Natural killer cell (primary cell): ENCODE results near the gene RIMBP2. TPM values are rescaled to one million over a fixed set of nuclear protein-coding genes. Genes with fewer than 3 reads are reported as not detected.

Experiments
- ATAC-seq, 3 donors: fragments of 150-1000 bp in 2 of 3; fragments of 200-7000 bp in 1 of 3; cut with Tn5 transposase; 1 replicate in 1 of 3; 2 replicates in 2 of 3; pipeline ENCODE4 v1.10.0; 2021; ENCODE audit warnings: mild to moderate bottlenecking in 2 of 3, moderate library complexity in 2 of 3
- DNase-seq, 2 donors: peaks; one replicate each; pipeline versions ENCODE4 v3.0.0 to v3.0.0-alpha.2; 2013 to 2021; ENCODE audit warnings: mixed read lengths in 1 of 2
- H3K27ac ChIP-seq: one replicate; pipeline ENCODE4 v1.5.1; 2013; ENCODE audit warnings: mild to moderate bottlenecking, low read length
- H3K27me3 ChIP-seq: one replicate; pipeline ENCODE4 v1.6.1; 2013; ENCODE audit warnings: low read length; ENCODE audit not compliant: control insufficient read depth, insufficient read depth
- H3K36me3 ChIP-seq: one replicate; pipeline ENCODE4 v1.6.1; 2013; ENCODE audit warnings: low read length; ENCODE audit not compliant: control insufficient read depth, insufficient read depth
- H3K4me1 ChIP-seq: one replicate; pipeline ENCODE4 v1.6.1; 2013; ENCODE audit warnings: low read length; ENCODE audit not compliant: control insufficient read depth, insufficient read depth
- H3K4me3 ChIP-seq: one replicate; pipeline ENCODE4 v1.5.1; 2013; ENCODE audit warnings: low read length
- H3K9me3 ChIP-seq: one replicate; pipeline ENCODE4 v1.6.1; 2013; ENCODE audit warnings: low read length; ENCODE audit not compliant: control insufficient read depth, insufficient read depth
- H3K27ac Mint-ChIP-seq, 2 donors: one replicate each; pipeline ENCODE4 v1.8.0; 2022; ENCODE audit warnings: mild to moderate bottlenecking in 2 of 2, mixed read lengths in 2 of 2, moderate library complexity in 1 of 2
- H3K27me3 Mint-ChIP-seq, 2 donors: one replicate each; pipeline ENCODE4 v1.8.0; 2022; ENCODE audit warnings: low read depth in 2 of 2, mixed read lengths in 2 of 2
- H3K36me3 Mint-ChIP-seq: one replicate; pipeline ENCODE4 v1.8.0; 2022; ENCODE audit warnings: mixed read lengths
- H3K4me1 Mint-ChIP-seq, 2 donors: one replicate each; pipeline ENCODE4 v1.8.0; 2022; ENCODE audit warnings: mixed read lengths in 2 of 2
- H3K4me3 Mint-ChIP-seq: one replicate; pipeline ENCODE4 v1.8.0; 2022; ENCODE audit warnings: mild to moderate bottlenecking, moderate library complexity, mixed read lengths
- H3K9me3 Mint-ChIP-seq, 2 donors: one replicate each; pipeline ENCODE4 v1.8.0; 2022; ENCODE audit warnings: mixed read lengths in 2 of 2
- WGBS: methylation state at CpG from one replicate; pipeline ENCODE4 v1.1.7; 2013; ENCODE audit warnings: missing lambda C conversion rate; ENCODE audit not compliant: insufficient coverage; 5-methylcytosine and 5-hydroxymethylcytosine counted together
- intact Hi-C: fragments of 100-400 bp; cut with micrococcal nuclease; formaldehyde crosslinking; loops from one replicate; pipeline ENCODE4 v1.14.2; 2022
- total RNA-seq, 4 donors: library from RNA; stranded (reverse); fragments of 120-200 nt in 1 of 4; gene quantifications; one replicate each; pipeline versions ENCODE4 v1.2.3 to v1.2.4, GENCODE V29; 2013 to 2022
- TF ChIP-seq, protein P1 (sequence below): fragments of 200-600 bp; IDR thresholded peaks from one replicate; pipeline ENCODE4 v1.8.0; 2022; ENCODE audit warnings: antibody characterized with exemption

The RIMBP2 gene
- total RNA-seq, 3 donors from 2014 or later (not counting 1 experiment from before 2014, with no cell fraction given): not detected

- H3K36me3 ChIP-seq: no peaks in the 10 kb centered on the region
- DNase-seq: no peak
- Mint-ChIP-seq H3K4me3 (no peak overlapping the region), H3K9me3 (no peaks in the 10 kb centered on the region), H3K4me1 (no peaks in the 10 kb centered on the region), H3K36me3 (no peaks in the 10 kb centered on the region), H3K27me3 (no peaks in the 10 kb centered on the region), H3K27ac (no peak overlapping the region)
- H3K27me3 ChIP-seq: no peaks in the 10 kb centered on the region
- H3K4me3 ChIP-seq: no peak overlapping the region
- ATAC-seq: no peak
- no peaks in the 10 kb centered on the region for H3K4me1 ChIP-seq
- H3K9me3 ChIP-seq: peaks cover 2% of the 10 kb centered on the region
- intact Hi-C loops: no loop called here
- no peak overlapping the region for H3K27ac ChIP-seq
- WGBS: 88% methylated on average over 3 of the region's 6 CpGs
- TF ChIP-seq, protein P1, sequence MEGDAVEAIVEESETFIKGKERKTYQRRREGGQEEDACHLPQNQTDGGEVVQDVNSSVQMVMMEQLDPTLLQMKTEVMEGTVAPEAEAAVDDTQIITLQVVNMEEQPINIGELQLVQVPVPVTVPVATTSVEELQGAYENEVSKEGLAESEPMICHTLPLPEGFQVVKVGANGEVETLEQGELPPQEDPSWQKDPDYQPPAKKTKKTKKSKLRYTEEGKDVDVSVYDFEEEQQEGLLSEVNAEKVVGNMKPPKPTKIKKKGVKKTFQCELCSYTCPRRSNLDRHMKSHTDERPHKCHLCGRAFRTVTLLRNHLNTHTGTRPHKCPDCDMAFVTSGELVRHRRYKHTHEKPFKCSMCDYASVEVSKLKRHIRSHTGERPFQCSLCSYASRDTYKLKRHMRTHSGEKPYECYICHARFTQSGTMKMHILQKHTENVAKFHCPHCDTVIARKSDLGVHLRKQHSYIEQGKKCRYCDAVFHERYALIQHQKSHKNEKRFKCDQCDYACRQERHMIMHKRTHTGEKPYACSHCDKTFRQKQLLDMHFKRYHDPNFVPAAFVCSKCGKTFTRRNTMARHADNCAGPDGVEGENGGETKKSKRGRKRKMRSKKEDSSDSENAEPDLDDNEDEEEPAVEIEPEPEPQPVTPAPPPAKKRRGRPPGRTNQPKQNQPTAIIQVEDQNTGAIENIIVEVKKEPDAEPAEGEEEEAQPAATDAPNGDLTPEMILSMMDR: no peak
These were observed 138.7 kb downstream of the RIMBP2 start for GRCh38 chr12:130577351-130577750.

DNA sequence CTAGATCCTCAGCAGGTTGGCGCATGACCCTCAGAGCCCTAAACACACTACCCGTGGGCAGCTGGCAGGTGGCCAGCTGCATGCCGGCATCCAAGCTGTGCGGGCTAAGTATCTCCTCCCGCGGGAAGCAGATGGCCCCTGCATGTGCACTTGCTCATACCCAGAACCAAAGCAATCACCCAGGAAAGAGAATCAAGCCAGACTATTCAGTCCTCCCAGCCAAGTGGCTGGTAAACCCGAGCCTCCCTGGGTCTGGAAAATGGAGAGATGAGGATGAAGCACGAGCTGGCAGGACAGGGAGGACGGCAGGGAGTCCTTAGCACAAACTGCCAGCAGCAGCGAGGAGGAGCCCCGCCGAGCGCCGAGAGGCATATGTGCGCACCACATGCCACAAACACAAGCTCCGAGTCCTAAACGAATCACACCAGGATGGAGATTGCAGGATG lies 139.7 kb downstream of the RIMBP2 start:
- Mint-ChIP-seq H3K36me3 (no peaks in the 10 kb centered on the region), H3K4me1 (no peaks in the 10 kb centered on the region), H3K9me3 (no peaks in the 10 kb centered on the region), H3K4me3 (no peak overlapping the region), H3K27ac (no peak overlapping the region), H3K27me3 (no peaks in the 10 kb centered on the region)
- ATAC-seq (no peak), DNase-seq (no peak)
- peaks cover 2% of the 10 kb centered on the region for H3K9me3 ChIP-seq
- WGBS: 92% methylated on average over 17 of the region's 17 CpGs
- no peaks in the 10 kb centered on the region for H3K4me1 ChIP-seq
- intact Hi-C loops: no loop called here
- TF ChIP-seq, protein P1: no peak
- no peak overlapping the region for H3K27ac ChIP-seq
- no peak overlapping the region for H3K4me3 ChIP-seq
- H3K36me3 ChIP-seq: no peaks in the 10 kb centered on the region
- H3K27me3 ChIP-seq: no peaks in the 10 kb centered on the region

DNA sequence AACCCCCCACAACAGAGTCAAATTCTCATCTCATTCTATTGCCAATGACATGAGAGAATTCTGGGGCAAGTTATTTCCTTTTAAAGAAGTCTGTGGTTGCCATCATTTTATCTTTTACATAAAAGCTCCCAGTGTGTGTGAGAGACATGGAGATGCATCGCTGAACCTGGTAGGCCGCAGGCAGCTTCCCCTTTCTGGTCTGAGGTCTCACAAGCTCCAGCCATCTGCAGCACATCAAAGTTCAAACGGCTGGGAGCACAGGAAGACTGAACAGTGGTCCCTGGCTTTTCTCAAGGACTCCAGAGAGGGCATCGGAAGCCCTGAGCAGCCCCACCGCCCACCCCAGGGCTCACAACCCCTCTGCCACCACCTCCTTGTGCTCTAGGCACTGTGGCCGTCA lies 141.7 kb downstream of the RIMBP2 start:
- ATAC-seq (no peak), DNase-seq (no peak)
- no peak overlapping the region for H3K4me3 ChIP-seq
- Mint-ChIP-seq H3K9me3 (no peaks in the 10 kb centered on the region), H3K27me3 (no peaks in the 10 kb centered on the region), H3K4me1 (no peaks in the 10 kb centered on the region), H3K4me3 (no peak overlapping the region), H3K36me3 (no peaks in the 10 kb centered on the region), H3K27ac (no peak overlapping the region)
- TF ChIP-seq, protein P1: no peak
- no peaks in the 10 kb centered on the region for H3K9me3 ChIP-seq
- no peaks in the 10 kb centered on the region for H3K36me3 ChIP-seq
- H3K27me3 ChIP-seq: no peaks in the 10 kb centered on the region
- WGBS: 66% methylated on average over 6 of the region's 6 CpGs
- H3K4me1 ChIP-seq: no peaks in the 10 kb centered on the region
- H3K27ac ChIP-seq: no peak overlapping the region
- intact Hi-C loops: no loop called here

- Histone ChIP-seq H3K4me3 (no peak overlapping the region), H3K36me3 (no peaks in the 10 kb centered on the region), H3K27me3 (no peaks in the 10 kb centered on the region), H3K9me3 (no peaks in the 10 kb centered on the region), H3K27ac (no peak overlapping the region), H3K4me1 (no peaks in the 10 kb centered on the region)
- ATAC-seq (no peak), DNase-seq (no peak)
- TF ChIP-seq, protein P1: no peak
- WGBS: 86% methylated on average over 7 of the region's 7 CpGs
- Mint-ChIP-seq H3K4me3 (no peak overlapping the region), H3K27ac (no peak overlapping the region), H3K9me3 (no peaks in the 10 kb centered on the region), H3K4me1 (no peaks in the 10 kb centered on the region), H3K27me3 (no peaks in the 10 kb centered on the region), H3K36me3 (no peaks in the 10 kb centered on the region)
- intact Hi-C loops: no loop called here
These were observed 142.3 kb downstream of the RIMBP2 start for GRCh38 chr12:130573766-130574165.
